ENCODE results near the gene TRIM66. TPM values are rescaled to one million over a fixed set of nuclear protein-coding genes. Genes with fewer than 3 reads are reported as not detected.

The TRIM66 gene
- total RNA-seq, 4 donors from 2014 or later, result 1.4 to 12.9 (median 3.1) TPM

- H3K4me3 ChIP-seq, result peak overlapping the region in 1 of 2 donors; percentile 75
- WGBS, 2 donors (ENCODE audit: low coverage in 1 of 2), result 83 to 89% methylated on average over 4 to 6 of the region's 6 CpGs
- TF ChIP-seq POLR2A (IDR thresholded peaks at IDR 0.05) (no peak), POLR2AphosphoS5 (IDR thresholded peaks at IDR 0.05) (no peak), EP300 (IDR thresholded peaks at IDR 0.05) (no peak), CTCF (IDR thresholded peaks at IDR 0.05) (no peak)
- H3K4me1 ChIP-seq, result peaks cover 4 to 47% (median 19%) of the 10 kb centered on the region in 3 donors
- no peaks in the 10 kb centered on the region for H3K27me3 ChIP-seq
- ATAC-seq, result no peak
- H3K27ac ChIP-seq, result peak overlapping the region in 3 of 4 donors; percentile 9 to 97 (median 92)
- H3K9me3 ChIP-seq, result no peaks in the 10 kb centered on the region
- H3K36me3 ChIP-seq, result peaks cover 0 to 35% of the 10 kb centered on the region in 2 donors
These were observed 2.3 kb upstream of the TRIM66 start for GRCh38 chr11:8684600-8685290.

- Histone ChIP-seq H3K4me1 (peaks cover 4 to 43% (median 18%) of the 10 kb centered on the region in 3 donors), H3K9me3 (no peaks in the 10 kb centered on the region), H3K27me3 (no peaks in the 10 kb centered on the region), H3K27ac (peak overlapping the region; percentile 90 to 100 (median 94)), H3K4me3 (peak overlapping the region; percentile 67 to 75), H3K36me3 (peaks cover 0 to 46% of the 10 kb centered on the region in 2 donors)
- WGBS, 2 donors (ENCODE audit: low coverage in 1 of 2), result 4 to 17% methylated on average over 9 to 22 of the region's 27 CpGs
- ATAC-seq, result peak; percentile 3
- TF ChIP-seq EP300 (IDR thresholded peaks at IDR 0.05) (no peak), POLR2AphosphoS5 (IDR thresholded peaks at IDR 0.05) (no peak), POLR2A (IDR thresholded peaks at IDR 0.05) (no peak), CTCF (IDR thresholded peaks at IDR 0.05) (no peak)
These were observed 796 bp upstream of the TRIM66 start for GRCh38 chr11:8683115-8683807.

GRCh38 chr11:8681837-8682302 is 595 bp downstream of the TRIM66 start:
- peaks cover 4 to 33% (median 12%) of the 10 kb centered on the region in 3 donors for H3K4me1 ChIP-seq

GRCh38 chr11:8679006-8679405 is 3.5 kb downstream of the TRIM66 start:
- Histone ChIP-seq H3K4me3 (no peak overlapping the region), H3K4me1 (peaks cover 2 to 16% (median 8%) of the 10 kb centered on the region in 3 donors), H3K9me3 (no peaks in the 10 kb centered on the region), H3K27me3 (no peaks in the 10 kb centered on the region), H3K27ac (no peak overlapping the region), H3K36me3 (peaks cover 0 to 14% of the 10 kb centered on the region in 2 donors)
- WGBS, 2 donors (ENCODE audit: low coverage in 1 of 2), result 56 to 60% methylated on average over 1 of the region's 1 CpG
- no peak for ATAC-seq
- no peak for TF ChIP-seq CTCF (IDR thresholded peaks at IDR 0.05)

More at GRCh38 chr11:8681837-8682302, 595 bp downstream of the TRIM66 start:
- no peak for ATAC-seq
- TF ChIP-seq CTCF (IDR thresholded peaks at IDR 0.05) (no peak), POLR2A (IDR thresholded peaks at IDR 0.05) (no peak), EP300 (IDR thresholded peaks at IDR 0.05) (no peak), POLR2AphosphoS5 (IDR thresholded peaks at IDR 0.05) (no peak)
- no peaks in the 10 kb centered on the region for H3K9me3 ChIP-seq
- H3K27me3 ChIP-seq, result no peaks in the 10 kb centered on the region
- peak overlapping the region; percentile 90 to 100 (median 94) for H3K27ac ChIP-seq
- H3K4me3 ChIP-seq, result peak overlapping the region; percentile 67 to 75
- peaks cover 0 to 43% of the 10 kb centered on the region in 2 donors for H3K36me3 ChIP-seq
- WGBS, 2 donors (ENCODE audit: low coverage in 1 of 2), result 33 to 58% methylated on average over 2 to 14 of the region's 14 CpGs

All from gastroesophageal sphincter (tissue), 4 donors.